ENCODE results near the gene PASK. TPM values are rescaled to one million over a fixed set of nuclear protein-coding genes. Genes with fewer than 3 reads are reported as not detected.

PASK gene
- total RNA-seq, 6 donors from 2014 or later = 4.3 to 18.9 (median 13.8) TPM

DNA sequence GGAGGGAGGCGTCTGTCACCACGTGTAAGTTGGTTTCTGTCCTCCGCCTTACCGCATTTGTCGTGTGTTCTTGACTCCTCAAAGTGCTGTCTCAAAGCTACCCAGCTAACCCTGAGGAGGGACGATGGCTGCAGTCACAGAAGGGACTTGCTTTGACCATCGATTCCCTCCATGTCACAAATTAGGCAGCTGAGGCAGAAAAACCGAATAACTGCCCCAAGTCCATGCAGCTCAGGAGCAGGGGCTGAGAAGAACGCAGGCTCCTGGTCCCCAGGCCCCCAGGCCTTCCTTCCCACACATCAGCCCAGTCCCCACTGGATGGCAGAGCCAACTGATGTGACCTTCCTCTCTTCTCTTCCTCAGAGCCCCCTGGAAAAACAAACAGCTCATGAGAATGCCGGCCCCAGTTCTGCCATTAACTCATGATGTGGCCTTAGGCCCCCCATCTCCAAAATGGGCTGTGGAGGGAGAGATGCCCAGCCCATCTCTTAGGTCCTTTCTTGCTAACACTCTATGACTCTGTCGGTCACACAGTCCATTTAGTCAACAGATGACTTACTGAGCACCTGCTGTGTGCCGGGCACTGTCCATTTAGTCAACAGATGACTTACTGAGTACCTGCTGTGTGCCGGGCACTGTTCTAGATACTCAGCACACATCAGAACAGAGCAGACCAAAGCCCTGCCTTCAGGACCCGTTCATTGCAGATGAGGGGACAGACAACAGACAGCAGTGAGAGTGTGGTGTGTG is 66.8 kb downstream of the PASK start:
- DNase-seq (no peak), ATAC-seq (ENCODE audit: low FRiP score in 2 of 2) (no peak)
- Histone ChIP-seq H3K4me3 (no peak overlapping the region), H3K36me3 (peaks cover 3 to 26% (median 10%) of the 10 kb centered on the region in 4 donors), H3K27me3 (no peaks in the 10 kb centered on the region), H3K9me3 (no peaks in the 10 kb centered on the region), H3K4me1 (peaks cover 0 to 7% (median 6%) of the 10 kb centered on the region in 4 donors), H3K27ac (peak overlapping the region in 1 of 4 donors; percentile 49)
- 86 to 89% methylated on average over 10 to 14 of the region's 14 CpGs for WGBS, 2 donors
- TF ChIP-seq EP300 (IDR thresholded peaks at IDR 0.05) (no peak), CTCF (IDR thresholded peaks at IDR 0.05) (no peak), POLR2AphosphoS5 (IDR thresholded peaks at IDR 0.05) (no peak), POLR2A (IDR thresholded peaks at IDR 0.05) (no peak)

DNA sequence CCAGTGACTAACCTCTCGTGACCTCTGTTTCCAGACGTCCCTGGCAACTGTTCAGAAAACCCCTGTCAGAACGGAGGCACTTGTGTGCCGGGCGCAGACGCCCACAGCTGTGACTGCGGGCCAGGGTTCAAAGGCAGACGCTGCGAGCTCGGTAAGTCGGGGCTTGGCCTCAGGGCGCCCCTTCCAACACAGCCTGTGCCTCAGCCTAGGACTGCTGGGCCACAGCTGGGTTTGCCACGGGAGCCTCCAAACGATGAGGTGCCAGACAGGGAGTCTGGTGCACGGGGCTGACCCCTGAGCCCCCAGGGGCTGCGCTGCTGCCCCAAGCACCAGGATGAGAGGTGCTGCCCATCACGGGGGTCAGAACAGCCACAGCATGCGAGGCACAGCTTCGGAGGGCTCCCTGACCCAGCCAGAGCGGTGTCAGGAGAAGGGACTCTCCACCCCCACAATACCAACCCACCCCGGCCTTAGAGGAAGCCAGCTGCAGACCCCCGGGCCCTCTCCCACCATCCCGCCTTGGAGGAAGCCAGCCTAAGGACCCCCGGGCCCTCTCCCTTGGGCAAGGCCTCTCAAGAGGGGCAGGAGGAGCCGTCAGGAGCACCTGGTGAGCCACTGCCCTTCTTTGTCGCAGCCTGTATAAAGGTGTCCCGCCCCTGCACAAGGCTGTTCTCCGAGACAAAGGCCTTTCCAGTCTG is 67.5 kb downstream of the PASK start:
- peaks cover 0 to 19% (median 4%) of the 10 kb centered on the region in 4 donors for H3K36me3 ChIP-seq
- ATAC-seq (ENCODE audit: low FRiP score in 2 of 2) (peak in 1 of 2 donors; percentile 23), DNase-seq (peak in 1 of 2 donors; percentile 67)
- peak overlapping the region in 2 of 4 donors; percentile 32 to 49 for H3K27ac ChIP-seq
- TF ChIP-seq POLR2A (IDR thresholded peaks at IDR 0.05) (no peak), CTCF (IDR thresholded peaks at IDR 0.05) (no peak), EP300 (IDR thresholded peaks at IDR 0.05) (no peak), POLR2AphosphoS5 (IDR thresholded peaks at IDR 0.05) (no peak)
- 53 to 71% methylated on average over 3 to 26 of the region's 28 CpGs for WGBS, 2 donors
- no peaks in the 10 kb centered on the region for H3K27me3 ChIP-seq
- H3K9me3 ChIP-seq = no peaks in the 10 kb centered on the region
- H3K4me1 ChIP-seq = peaks cover 0 to 7% (median 6%) of the 10 kb centered on the region in 4 donors
- H3K4me3 ChIP-seq = no peak overlapping the region

- 37 to 50% methylated on average over 6 to 9 of the region's 9 CpGs for WGBS, 2 donors
- H3K27me3 ChIP-seq = no peaks in the 10 kb centered on the region
- DNase-seq = no peak
- H3K9me3 ChIP-seq = no peaks in the 10 kb centered on the region
- peaks cover 0 to 13% (median 2%) of the 10 kb centered on the region in 4 donors for H3K36me3 ChIP-seq
- no peak overlapping the region for H3K4me3 ChIP-seq
- TF ChIP-seq CTCF (IDR thresholded peaks at IDR 0.05) (no peak), POLR2AphosphoS5 (IDR thresholded peaks at IDR 0.05) (no peak), POLR2A (IDR thresholded peaks at IDR 0.05) (no peak), EP300 (IDR thresholded peaks at IDR 0.05) (no peak)
- H3K4me1 ChIP-seq = peaks cover 0 to 7% (median 6%) of the 10 kb centered on the region in 4 donors
- peak in 1 of 2 donors; percentile 12 for ATAC-seq (ENCODE audit: low FRiP score in 2 of 2)
- H3K27ac ChIP-seq = peak overlapping the region in 2 of 4 donors; percentile 32 to 49
Observed at GRCh38 chr2:241081190-241081642, 68.1 kb downstream of the PASK start.

DNA sequence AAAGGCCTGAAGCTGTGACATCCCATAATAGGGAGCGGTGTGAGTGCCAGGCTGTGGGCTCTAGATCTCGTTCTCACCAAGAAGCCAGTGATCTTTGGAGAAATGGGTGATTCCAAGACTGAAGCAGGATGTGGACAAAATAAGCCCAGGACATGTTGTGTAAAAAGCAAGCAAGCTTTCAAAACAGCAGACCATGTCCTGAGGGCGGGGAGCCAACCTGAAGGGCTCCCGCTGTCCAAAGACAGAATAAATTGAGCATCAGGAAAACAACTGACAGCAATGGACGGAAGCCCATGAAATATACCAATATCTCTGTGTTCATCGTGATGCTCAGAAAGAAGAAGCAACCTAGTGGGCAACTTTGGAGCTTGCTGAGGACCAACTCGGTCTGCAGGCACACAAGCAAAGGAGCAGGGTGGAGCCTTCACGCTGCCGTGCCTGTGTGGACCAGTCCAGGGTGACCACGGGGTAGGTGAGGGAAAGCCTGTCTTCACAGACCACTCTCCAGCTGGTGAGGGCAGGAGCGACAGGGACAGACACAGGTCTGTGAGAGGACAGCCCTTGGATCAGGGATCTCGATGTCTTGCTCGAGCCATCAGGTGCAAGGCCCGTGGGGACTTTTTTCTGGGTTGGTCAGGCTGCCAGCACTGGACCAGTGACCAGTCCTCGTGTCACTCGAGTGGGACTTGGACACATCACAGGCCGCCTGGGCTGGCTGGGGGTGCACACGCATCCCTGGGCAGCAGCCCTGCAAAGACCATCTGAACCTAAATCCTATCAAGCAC is 68.7 kb downstream of the PASK start:
- peaks cover 0 to 8% (median 0%) of the 10 kb centered on the region in 4 donors for H3K36me3 ChIP-seq
- H3K9me3 ChIP-seq = no peaks in the 10 kb centered on the region
- TF ChIP-seq CTCF (IDR thresholded peaks at IDR 0.05) = no peak
- no peak for TF ChIP-seq POLR2A (IDR thresholded peaks at IDR 0.05)
- no peak for TF ChIP-seq EP300 (IDR thresholded peaks at IDR 0.05)
- TF ChIP-seq POLR2AphosphoS5 (IDR thresholded peaks at IDR 0.05) = no peak
- no peak overlapping the region for H3K4me3 ChIP-seq
- H3K27me3 ChIP-seq = no peaks in the 10 kb centered on the region
- H3K4me1 ChIP-seq = peaks cover 0 to 7% (median 6%) of the 10 kb centered on the region in 4 donors
- peak in 1 of 2 donors; percentile 5 for ATAC-seq (ENCODE audit: low FRiP score in 2 of 2)
- H3K27ac ChIP-seq = peak overlapping the region in 1 of 4 donors; percentile 49
- DNase-seq = peak in 1 of 2 donors; percentile 59
- 79 to 82% methylated on average over 10 to 16 of the region's 18 CpGs for WGBS, 2 donors
